Tibial nerve (tissue), 4 donors: Measurements from ENCODE around the gene ASB10. TPM values are rescaled to one million over a fixed set of nuclear protein-coding genes. Genes with fewer than 3 reads are reported as not detected.

Experiments
- DNase-seq, 2 donors: peaks; one replicate each; pipeline ENCODE4 v3.0.0-alpha.2; 2019; ENCODE audit warnings: low spot score in 2 of 2
- H3K27ac ChIP-seq, 4 donors: fragments of 200-600 bp; sonication (generic) in 3 of 4; one replicate each; pipeline ENCODE4 v1.5.1; 2017 to 2019; ENCODE audit warnings: mild to moderate bottlenecking in 1 of 4
- H3K27me3 ChIP-seq, 2 donors: fragments of 200-600 bp; sonication (generic) in 1 of 2; one replicate each; pipeline versions ENCODE4 v1.5.1 to v1.6.0; 2017 to 2019
- H3K36me3 ChIP-seq, 3 donors: fragments of 200-600 bp; sonication (generic); one replicate each; pipeline ENCODE4 v1.5.1; 2018 to 2019
- H3K4me1 ChIP-seq, 4 donors: fragments of 200-600 bp; sonication (generic) in 3 of 4; one replicate each; pipeline ENCODE4 v1.5.1; 2017 to 2019
- H3K4me3 ChIP-seq, 4 donors: fragments of 200-600 bp; sonication (generic) in 3 of 4; one replicate each; pipeline ENCODE4 v1.5.1; 2017 to 2019; ENCODE audit warnings: mild to moderate bottlenecking in 1 of 4, moderate library complexity in 1 of 4
- H3K9me3 ChIP-seq, 4 donors: fragments of 200-600 bp; sonication (generic) in 3 of 4; one replicate each; pipeline ENCODE4 v1.5.1; 2017 to 2019
- EP300 ChIP-seq, 2 donors: sonication (generic); formaldehyde crosslinking; IDR thresholded peaks; one replicate each; pipeline ENCODE4 v1.6.1; 2017; ENCODE audit warnings: antibody characterized with exemption in 2 of 2, mild to moderate bottlenecking in 1 of 2
- POLR2A ChIP-seq, 2 donors: fragments of 450-650 bp; IDR thresholded peaks; one replicate each; pipeline ENCODE4 v1.6.1; 2017; ENCODE audit warnings: antibody characterized with exemption in 2 of 2, mild to moderate bottlenecking in 2 of 2, moderate library complexity in 2 of 2
- WGBS, 2 donors: methylation state at CpG; one replicate each; pipeline ENCODE4 v1.1.5; 2018; 5-methylcytosine and 5-hydroxymethylcytosine counted together
- total RNA-seq, 4 donors: library from RNA; depleted of rRNA; stranded (reverse); fragments of >200 nt; gene quantifications; one replicate each; pipeline ENCODE4 v1.1.0, GENCODE V29; 2016
- TF ChIP-seq, protein P1 (sequence below), 5 experiments: fragments of 200-600 bp in 3 of 5; fragments of 450-650 bp in 2 of 5; sonication (generic) in 3 of 5; IDR thresholded peaks; one replicate each; pipeline ENCODE4 v1.5.1; 2016 to 2019; ENCODE audit warnings: antibody characterized with exemption in 5 of 5, mild to moderate bottlenecking in 3 of 5, moderate library complexity in 2 of 5

The ASB10 gene
- total RNA-seq, 4 donors from 2014 or later, result not detected

DNA sequence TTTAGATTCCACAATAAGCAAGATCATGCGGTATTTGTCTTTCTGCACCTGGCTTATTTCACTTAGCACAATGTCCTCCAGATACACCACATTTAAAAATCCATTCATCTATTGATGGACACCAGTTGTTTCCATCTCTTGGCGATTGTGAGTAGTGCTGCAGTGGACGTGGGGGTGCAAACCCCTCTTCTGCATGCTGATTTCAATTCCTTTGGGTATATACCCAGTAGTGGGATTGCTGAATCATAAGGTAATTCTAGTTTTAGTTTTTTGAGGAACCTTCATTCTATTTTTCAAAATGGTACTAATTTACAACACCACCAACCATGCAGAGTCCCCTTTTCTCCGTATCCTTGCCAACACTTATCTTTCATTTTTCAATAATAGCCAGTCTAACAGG is 2.0 kb upstream of the ASB10 start:
- peaks cover 0 to 11% of the 10 kb centered on the region in 2 donors for H3K27me3 ChIP-seq
- H3K27ac ChIP-seq, result no peak overlapping the region
- no peaks in the 10 kb centered on the region for H3K4me1 ChIP-seq
- no peaks in the 10 kb centered on the region for H3K36me3 ChIP-seq
- TF ChIP-seq POLR2A (IDR thresholded peaks at IDR 0.05) (no peak), EP300 (IDR thresholded peaks at IDR 0.05) (no peak)
- TF ChIP-seq, protein P1, sequence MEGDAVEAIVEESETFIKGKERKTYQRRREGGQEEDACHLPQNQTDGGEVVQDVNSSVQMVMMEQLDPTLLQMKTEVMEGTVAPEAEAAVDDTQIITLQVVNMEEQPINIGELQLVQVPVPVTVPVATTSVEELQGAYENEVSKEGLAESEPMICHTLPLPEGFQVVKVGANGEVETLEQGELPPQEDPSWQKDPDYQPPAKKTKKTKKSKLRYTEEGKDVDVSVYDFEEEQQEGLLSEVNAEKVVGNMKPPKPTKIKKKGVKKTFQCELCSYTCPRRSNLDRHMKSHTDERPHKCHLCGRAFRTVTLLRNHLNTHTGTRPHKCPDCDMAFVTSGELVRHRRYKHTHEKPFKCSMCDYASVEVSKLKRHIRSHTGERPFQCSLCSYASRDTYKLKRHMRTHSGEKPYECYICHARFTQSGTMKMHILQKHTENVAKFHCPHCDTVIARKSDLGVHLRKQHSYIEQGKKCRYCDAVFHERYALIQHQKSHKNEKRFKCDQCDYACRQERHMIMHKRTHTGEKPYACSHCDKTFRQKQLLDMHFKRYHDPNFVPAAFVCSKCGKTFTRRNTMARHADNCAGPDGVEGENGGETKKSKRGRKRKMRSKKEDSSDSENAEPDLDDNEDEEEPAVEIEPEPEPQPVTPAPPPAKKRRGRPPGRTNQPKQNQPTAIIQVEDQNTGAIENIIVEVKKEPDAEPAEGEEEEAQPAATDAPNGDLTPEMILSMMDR (IDR thresholded peaks at IDR 0.05), result no peak
- no peaks in the 10 kb centered on the region for H3K9me3 ChIP-seq
- 73 to 82% methylated on average over 4 of the region's 4 CpGs for WGBS, 2 donors
- DNase-seq, result no peak
- no peak overlapping the region for H3K4me3 ChIP-seq

DNA sequence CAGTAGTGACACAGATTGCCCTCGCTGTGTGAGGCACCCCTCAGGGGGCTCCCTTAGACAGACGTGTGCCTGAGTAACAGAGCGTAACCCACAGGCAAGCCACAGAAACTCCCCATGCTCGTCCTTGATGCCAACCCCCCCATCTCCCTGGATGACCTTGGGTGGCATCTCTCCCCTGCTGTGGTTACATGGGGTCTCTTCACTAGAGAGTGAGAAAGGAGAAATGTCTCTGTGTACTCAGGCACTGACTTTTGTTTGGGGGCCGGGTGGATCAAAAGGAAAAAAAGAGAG is 1.1 kb upstream of the ASB10 start:
- H3K4me1 ChIP-seq, result no peaks in the 10 kb centered on the region
- no peak overlapping the region for H3K27ac ChIP-seq
- TF ChIP-seq, protein P1 (IDR thresholded peaks at IDR 0.05), result no peak
- TF ChIP-seq POLR2A (IDR thresholded peaks at IDR 0.05) (no peak), EP300 (IDR thresholded peaks at IDR 0.05) (no peak)
- no peak overlapping the region for H3K4me3 ChIP-seq
- no peaks in the 10 kb centered on the region for H3K36me3 ChIP-seq
- peaks cover 0 to 11% of the 10 kb centered on the region in 2 donors for H3K27me3 ChIP-seq
- no peaks in the 10 kb centered on the region for H3K9me3 ChIP-seq
- no peak for DNase-seq
- 51 to 68% methylated on average over 5 of the region's 5 CpGs for WGBS, 2 donors

DNA sequence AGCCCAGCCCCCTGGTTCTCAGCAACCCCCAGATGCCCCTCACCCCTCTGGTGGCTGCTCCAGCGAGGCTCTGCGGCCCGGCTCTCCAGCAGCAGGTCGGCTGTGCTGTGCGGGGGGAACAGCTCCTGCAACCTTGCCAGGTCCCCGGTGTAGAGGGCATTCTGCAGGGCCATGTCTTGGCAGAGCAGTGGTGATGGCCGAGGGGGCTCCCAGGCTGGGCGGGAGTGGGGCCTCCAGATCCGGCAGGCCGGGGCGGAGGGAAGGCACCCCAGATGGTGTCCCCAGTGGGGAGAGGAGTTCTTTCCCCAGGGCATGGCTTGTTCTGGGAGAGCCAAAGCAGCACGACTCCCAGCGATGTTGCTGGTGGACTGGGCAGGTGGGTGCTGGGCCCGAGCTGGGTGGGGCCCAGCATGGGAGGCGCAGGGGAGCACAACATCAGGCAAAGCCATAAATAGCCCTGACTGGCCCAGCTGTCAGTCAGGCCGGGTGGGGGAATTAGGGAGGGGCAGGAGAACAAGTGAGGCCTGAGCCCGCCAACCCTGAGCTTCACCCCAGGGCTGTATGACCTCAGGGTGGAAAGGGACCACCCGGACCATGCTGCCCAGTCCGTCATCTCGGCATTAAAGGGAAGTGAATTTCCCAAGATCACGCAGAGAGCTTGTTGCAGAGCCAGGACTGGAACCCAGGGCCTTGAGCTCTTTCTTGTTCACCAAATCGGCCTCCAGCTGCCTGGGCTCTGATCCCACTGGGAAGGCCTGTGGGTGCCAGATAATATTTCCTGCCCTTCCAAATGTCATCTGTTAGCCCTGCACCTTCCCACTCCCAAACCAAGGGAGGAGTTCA is 580 bp upstream of the ASB10 start:
- no peaks in the 10 kb centered on the region for H3K9me3 ChIP-seq
- no peaks in the 10 kb centered on the region for H3K4me1 ChIP-seq
- H3K36me3 ChIP-seq, result no peaks in the 10 kb centered on the region
- DNase-seq, result no peak
- H3K4me3 ChIP-seq, result no peak overlapping the region
- 79 to 80% methylated on average over 8 to 18 of the region's 22 CpGs for WGBS, 2 donors
- peaks cover 0 to 11% of the 10 kb centered on the region in 2 donors for H3K27me3 ChIP-seq
- no peak overlapping the region for H3K27ac ChIP-seq
- TF ChIP-seq, protein P1 (IDR thresholded peaks at IDR 0.05), result no peak
- TF ChIP-seq EP300 (IDR thresholded peaks at IDR 0.05) (no peak), POLR2A (IDR thresholded peaks at IDR 0.05) (no peak)

DNA sequence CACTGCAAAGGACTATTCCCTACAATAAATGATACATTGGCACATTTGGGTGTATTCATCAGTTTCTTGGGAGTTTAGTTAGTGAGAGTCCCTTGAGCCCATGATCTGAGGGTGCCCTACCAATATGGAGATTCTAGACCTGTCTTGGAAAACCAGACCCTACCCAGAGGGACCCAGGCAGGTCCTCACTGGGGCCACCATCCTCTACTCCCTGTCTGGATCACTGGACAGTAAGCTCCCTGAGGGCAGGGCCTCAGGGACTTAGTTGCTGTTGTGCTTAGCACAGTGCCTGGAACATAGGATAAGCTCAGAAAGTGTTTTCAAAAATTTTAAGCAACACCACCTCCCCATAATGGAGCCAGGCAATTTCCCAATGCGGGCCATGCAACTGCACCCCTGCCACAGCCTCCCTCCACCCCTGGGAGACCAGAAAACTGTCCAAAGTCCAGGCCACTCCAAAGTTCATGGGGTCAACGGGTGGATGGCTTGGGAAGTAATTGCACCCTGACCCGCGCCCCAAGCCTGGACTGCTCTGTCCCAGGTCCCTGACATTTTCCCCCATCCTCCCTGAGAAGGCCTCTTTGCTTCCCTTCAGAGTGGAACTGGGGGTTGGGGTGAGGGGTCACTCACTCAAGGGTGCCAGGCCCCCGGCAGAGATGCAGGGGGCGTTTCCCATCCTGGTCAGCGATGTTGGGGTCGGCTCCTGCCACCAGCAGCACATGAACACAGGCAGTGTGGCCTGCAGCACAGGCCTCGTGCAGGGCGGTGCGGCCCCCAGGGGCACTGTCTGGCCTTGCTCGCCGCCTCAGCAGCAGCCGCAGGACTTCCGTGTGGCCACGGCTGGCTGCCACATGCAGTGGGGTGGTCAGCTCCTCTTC is 1.0 kb downstream of the ASB10 start:
- H3K36me3 ChIP-seq, result no peaks in the 10 kb centered on the region
- no peak for TF ChIP-seq POLR2A (IDR thresholded peaks at IDR 0.05)
- TF ChIP-seq, protein P1 (IDR thresholded peaks at IDR 0.05), result no peak
- TF ChIP-seq EP300 (IDR thresholded peaks at IDR 0.05), result no peak
- no peaks in the 10 kb centered on the region for H3K9me3 ChIP-seq
- H3K4me1 ChIP-seq, result no peaks in the 10 kb centered on the region
- no peak overlapping the region for H3K27ac ChIP-seq
- WGBS, 2 donors, result 72 to 84% methylated on average over 5 to 10 of the region's 16 CpGs
- peaks cover 0 to 16% of the 10 kb centered on the region in 2 donors for H3K27me3 ChIP-seq
- no peak overlapping the region for H3K4me3 ChIP-seq
- DNase-seq, result no peak

DNA sequence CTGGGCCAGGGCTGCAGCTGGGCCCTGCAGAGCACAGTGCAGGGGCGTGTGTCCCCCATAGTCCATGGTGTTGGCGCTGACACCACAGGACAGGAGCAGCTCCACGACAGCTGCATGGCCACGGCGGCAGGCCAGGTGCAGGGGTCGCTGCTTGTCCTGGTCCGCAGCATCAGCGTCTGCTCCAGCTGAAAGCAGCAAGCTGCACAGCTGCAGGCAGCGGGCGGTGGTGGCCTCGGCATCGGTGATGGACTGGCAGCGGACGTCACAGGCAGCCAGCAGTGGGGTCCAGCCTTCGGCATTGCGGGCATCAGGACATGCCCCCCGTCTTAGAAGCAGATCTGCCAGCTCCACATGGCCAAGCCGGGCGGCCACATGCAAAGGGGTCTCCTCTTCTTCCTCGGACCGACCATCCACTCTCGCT is 6.0 kb downstream of the ASB10 start:
- DNase-seq, result no peak
- Histone ChIP-seq H3K4me3 (no peak overlapping the region), H3K27me3 (peaks cover 0 to 28% of the 10 kb centered on the region in 2 donors), H3K27ac (no peak overlapping the region), H3K36me3 (no peaks in the 10 kb centered on the region), H3K4me1 (no peaks in the 10 kb centered on the region), H3K9me3 (no peaks in the 10 kb centered on the region)
- TF ChIP-seq EP300 (IDR thresholded peaks at IDR 0.05) (no peak), POLR2A (IDR thresholded peaks at IDR 0.05) (no peak)
- TF ChIP-seq, protein P1 (IDR thresholded peaks at IDR 0.05), result no peak
- WGBS, 2 donors, result 91 to 93% methylated on average over 13 to 14 of the region's 22 CpGs
